GM23338 (cell line): ENCODE results near the gene DAPK2. TPM values are rescaled to one million over a fixed set of nuclear protein-coding genes. Genes with fewer than 3 reads are reported as not detected.

Experiments
- ATAC-seq: fragments of 200-7000 bp; cut with Tn5 transposase; 3 replicates; pipeline ENCODE4 v1.9.1; 2020
- DNase-seq: peaks from one replicate; pipeline ENCODE4 v3.0.0-alpha.2; 2015; ENCODE audit warnings: low spot score
- H2AFZ ChIP-seq: fragments of 200-600 bp; sonication (generic); 2 replicates; pipeline ENCODE4 v1.8.0; 2016; ENCODE audit warnings: antibody characterized with exemption, mild to moderate bottlenecking, moderate library complexity
- H3F3A ChIP-seq: fragments of 200-600 bp; sonication (generic); replicated peaks from 2 replicates; pipeline ENCODE4 v1.8.0; 2017; ENCODE audit warnings: antibody characterized with exemption, mixed run types, low read depth
- H3K27ac ChIP-seq: fragments of 200-600 bp; sonication (generic); 2 replicates; pipeline ENCODE4 v1.6.1; 2016; ENCODE audit warnings: low read depth
- H3K27me3 ChIP-seq: fragments of 200-600 bp; sonication (generic); 2 replicates; pipeline ENCODE4 v1.8.0; 2016; ENCODE audit warnings: mild to moderate bottlenecking, mixed run types, moderate library complexity; ENCODE audit not compliant: insufficient read depth
- H3K36me3 ChIP-seq: fragments of 200-600 bp; sonication (generic); 2 replicates; pipeline ENCODE4 v1.8.0; 2016; ENCODE audit warnings: mild to moderate bottlenecking; ENCODE audit not compliant: insufficient read depth
- H3K4me1 ChIP-seq: fragments of 200-600 bp; sonication (generic); 2 replicates; pipeline ENCODE4 v1.8.0; 2016; ENCODE audit warnings: mild to moderate bottlenecking, moderate library complexity; ENCODE audit not compliant: insufficient read depth
- H3K4me2 ChIP-seq: fragments of 200-600 bp; sonication (generic); 2 replicates; pipeline ENCODE4 v1.7.1; 2017; ENCODE audit warnings: mixed run types
- H3K4me3 ChIP-seq: fragments of 200-600 bp; sonication (generic); 2 replicates; pipeline ENCODE4 v1.6.1; 2016; ENCODE audit warnings: mixed run types
- H3K79me2 ChIP-seq: fragments of 200-600 bp; sonication (generic); replicated peaks from 2 replicates; pipeline ENCODE4 v1.8.0; 2017; ENCODE audit warnings: mild to moderate bottlenecking; ENCODE audit not compliant: insufficient read depth
- H3K9me2 ChIP-seq: fragments of 200-600 bp; sonication (generic); 2 replicates; pipeline ENCODE4 v1.8.0; 2017; ENCODE audit not compliant: insufficient read depth
- H4K20me1 ChIP-seq: fragments of 200-600 bp; sonication (generic); replicated peaks from 2 replicates; pipeline ENCODE4 v1.8.0; 2017; ENCODE audit warnings: mild to moderate bottlenecking; ENCODE audit not compliant: insufficient read depth
- H3K27ac Mint-ChIP-seq: 2 replicates; pipeline ENCODE4 v1.8.0; 2020; ENCODE audit warnings: inconsistent platforms, mild to moderate bottlenecking, moderate library complexity, mixed read lengths
- H3K27me3 Mint-ChIP-seq: 3 replicates; pipeline ENCODE4 v1.8.0; 2022; ENCODE audit warnings: low read depth, mild to moderate bottlenecking, moderate library complexity, mixed read lengths, inconsistent platforms; ENCODE audit not compliant: insufficient read depth, poor library complexity
- H3K36me3 Mint-ChIP-seq: 3 replicates; pipeline ENCODE4 v1.8.0; 2021; ENCODE audit warnings: low read depth, mild to moderate bottlenecking, inconsistent platforms, moderate library complexity, mixed read lengths
- H3K4me1 Mint-ChIP-seq: 3 replicates; pipeline ENCODE4 v1.8.0; 2020; ENCODE audit warnings: mild to moderate bottlenecking, inconsistent platforms, mixed read lengths
- H3K4me3 Mint-ChIP-seq: 3 replicates; pipeline ENCODE4 v1.8.0; 2021; ENCODE audit warnings: moderate library complexity, mild to moderate bottlenecking, inconsistent platforms, mixed read lengths
- H3K9me3 Mint-ChIP-seq: 3 replicates; pipeline ENCODE4 v1.8.0; 2020; ENCODE audit warnings: moderate library complexity, mild to moderate bottlenecking, inconsistent platforms, mixed read lengths
- CREB1 ChIP-seq: fragments of 250-450 bp; sonication (Bioruptor Pico); IDR thresholded peaks from 2 replicates; pipeline ENCODE4 v1.5.0; 2020; ENCODE audit warnings: low read depth, mild to moderate bottlenecking, moderate library complexity
- CTCF ChIP-seq, 2 experiments: fragments of 200-600 bp in 1 of 2; sonication (generic) in 1 of 2; conservative IDR thresholded peaks; 2 replicates each; pipeline versions ENCODE4 v1.5.1 to v1.6.1; 2016 to 2017; ENCODE audit warnings: antibody characterized with exemption in 2 of 2, low read depth in 2 of 2, mild to moderate bottlenecking in 2 of 2, moderate library complexity in 1 of 2
- EZH2 ChIP-seq: fragments of 200-600 bp; sonication (generic); IDR thresholded peaks from one replicate; pipeline ENCODE4 v1.8.0; 2017; ENCODE audit warnings: antibody characterized with exemption, mild to moderate bottlenecking, low read depth; ENCODE audit not compliant: unreplicated experiment
- POLR2AphosphoS5 ChIP-seq: IDR thresholded peaks from 2 replicates; pipeline ENCODE4 v1.6.1; 2016; ENCODE audit warnings: antibody characterized with exemption, low read depth
- STAT1 ChIP-seq: IDR thresholded peaks from one replicate; pipeline ENCODE4 v1.6.1; 2016; ENCODE audit warnings: antibody characterized with exemption; ENCODE audit not compliant: unreplicated experiment
- ZNF331 ChIP-seq: fragments of 250-450 bp; sonication (Bioruptor Pico); IDR thresholded peaks from 2 replicates; pipeline ENCODE4 v1.5.0; 2020; ENCODE audit warnings: low read depth, mild to moderate bottlenecking, moderate library complexity
- polyA plus RNA-seq: library from polyadenylated mRNA; unstranded; fragments of >200 nt; fragmentation: Nextera tagmentation; extraction: Ambion mirVana; gene quantifications from 2 replicates; pipeline ENCODE4 v1.2.1, GENCODE V29; 2016
- total RNA-seq: library from RNA; depleted of rRNA; stranded (reverse); fragments of >200 nt; shearing (Covaris generic); gene quantifications from 2 replicates; pipeline ENCODE4 v1.2.3, GENCODE V29; 2014
- TF ChIP-seq, protein P1 (sequence below): IDR thresholded peaks from 2 replicates; pipeline ENCODE4 v1.6.1; 2016; ENCODE audit warnings: antibody characterized with exemption

The DAPK2 gene
- total and polyA plus RNA-seq, 2 experiments from 2014 or later = 1.6 to 3.1 TPM

DNA sequence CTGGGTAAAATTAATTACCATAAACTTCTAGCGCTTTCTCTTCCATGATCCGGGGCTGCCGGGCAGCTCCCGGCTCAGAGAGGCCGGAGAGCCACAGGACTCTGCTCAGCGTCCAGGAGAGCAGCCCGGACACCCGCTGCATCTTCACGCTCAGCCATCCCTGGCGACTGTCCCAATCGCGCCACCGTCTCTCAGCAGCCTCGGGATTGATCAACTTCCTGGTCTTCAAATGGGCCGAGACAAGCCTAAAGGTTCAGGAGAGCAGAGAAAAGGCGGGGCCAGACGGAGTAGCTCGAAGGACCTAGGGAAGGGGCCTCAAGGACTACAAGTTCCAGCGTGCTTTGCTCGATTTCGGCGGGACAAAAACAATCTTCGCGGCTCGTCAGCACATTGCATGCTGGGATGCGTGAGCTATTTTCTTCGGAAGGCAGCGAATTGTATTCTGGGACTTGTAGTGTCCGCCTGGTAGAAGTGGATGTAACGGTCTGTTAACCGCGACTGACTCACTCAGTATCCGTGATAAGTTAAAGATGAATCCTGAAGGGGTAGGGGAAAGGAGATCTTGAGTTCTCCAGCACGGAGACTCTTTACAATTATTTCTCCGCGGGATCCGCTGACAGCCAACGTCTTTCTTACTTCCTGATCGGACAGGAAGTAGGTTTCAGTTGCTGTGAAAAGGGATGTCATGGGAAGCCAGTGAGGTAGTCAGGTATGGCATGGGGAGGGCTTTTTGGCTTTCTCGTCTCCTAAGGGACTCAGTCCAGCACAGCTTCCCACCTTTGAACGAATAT is 47.5 kb upstream of the DAPK2 start, which contains the start of gene CIAO2A:
CIAO2A (minus strand) TSS at position 212 of the 791 bp plus-strand sequence; CDS start at position 142, 70 bp downstream.
- Histone ChIP-seq H3K36me3 (peaks cover under 1% of the 10 kb centered on the region; the same call in 1 of the 2 replicates), H4K20me1 (peaks cover 11% of the 10 kb centered on the region; the same call in 1 of the 2 replicates), H3F3A (no peaks in the 10 kb centered on the region), H2AFZ (peak within 1 kb of the TSS; percentile 34; the same call in 1 of the 2 replicates), H3K79me2 (peaks cover 61% of the 10 kb centered on the region), H3K9me2 (no peaks in the 10 kb centered on the region), H3K27ac (peak within 1 kb of the TSS; percentile 92), H3K4me1 (peaks cover 27% of the 10 kb centered on the region), H3K4me2 (peak within 1 kb of the TSS; percentile 81), H3K27me3 (no peaks in the 10 kb centered on the region), H3K4me3 (peak within 1 kb of the TSS; percentile 65)
- no peak for TF ChIP-seq STAT1
- no peak for TF ChIP-seq EZH2
- TF ChIP-seq CTCF (conservative IDR thresholded peaks at IDR 0.05; ENCODE audit: low read depth in 2 of 2) = no peak
- TF ChIP-seq CREB1 (CRISPR knock-in tag) = peak; percentile 86
- TF ChIP-seq POLR2AphosphoS5 = peak; percentile 72
- TF ChIP-seq, protein P1, sequence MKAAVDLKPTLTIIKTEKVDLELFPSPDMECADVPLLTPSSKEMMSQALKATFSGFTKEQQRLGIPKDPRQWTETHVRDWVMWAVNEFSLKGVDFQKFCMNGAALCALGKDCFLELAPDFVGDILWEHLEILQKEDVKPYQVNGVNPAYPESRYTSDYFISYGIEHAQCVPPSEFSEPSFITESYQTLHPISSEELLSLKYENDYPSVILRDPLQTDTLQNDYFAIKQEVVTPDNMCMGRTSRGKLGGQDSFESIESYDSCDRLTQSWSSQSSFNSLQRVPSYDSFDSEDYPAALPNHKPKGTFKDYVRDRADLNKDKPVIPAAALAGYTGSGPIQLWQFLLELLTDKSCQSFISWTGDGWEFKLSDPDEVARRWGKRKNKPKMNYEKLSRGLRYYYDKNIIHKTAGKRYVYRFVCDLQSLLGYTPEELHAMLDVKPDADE = peak; percentile 98
- TF ChIP-seq ZNF331 (CRISPR knock-in tag) = no peak
- peaks cover 10% of the 10 kb centered on the region for H3K27me3 Mint-ChIP-seq
- no peaks in the 10 kb centered on the region for H3K9me3 Mint-ChIP-seq
- peaks cover 26% of the 10 kb centered on the region for H3K4me1 Mint-ChIP-seq
- peak within 1 kb of the TSS; percentile 97 for H3K4me3 Mint-ChIP-seq
- peaks cover 3% of the 10 kb centered on the region; the same call in 2 of the 3 replicates for H3K36me3 Mint-ChIP-seq
- DNase-seq = peak; percentile 100
- H3K27ac Mint-ChIP-seq = peak within 1 kb of the TSS; percentile 99
- peak; percentile 84 for ATAC-seq

DNA sequence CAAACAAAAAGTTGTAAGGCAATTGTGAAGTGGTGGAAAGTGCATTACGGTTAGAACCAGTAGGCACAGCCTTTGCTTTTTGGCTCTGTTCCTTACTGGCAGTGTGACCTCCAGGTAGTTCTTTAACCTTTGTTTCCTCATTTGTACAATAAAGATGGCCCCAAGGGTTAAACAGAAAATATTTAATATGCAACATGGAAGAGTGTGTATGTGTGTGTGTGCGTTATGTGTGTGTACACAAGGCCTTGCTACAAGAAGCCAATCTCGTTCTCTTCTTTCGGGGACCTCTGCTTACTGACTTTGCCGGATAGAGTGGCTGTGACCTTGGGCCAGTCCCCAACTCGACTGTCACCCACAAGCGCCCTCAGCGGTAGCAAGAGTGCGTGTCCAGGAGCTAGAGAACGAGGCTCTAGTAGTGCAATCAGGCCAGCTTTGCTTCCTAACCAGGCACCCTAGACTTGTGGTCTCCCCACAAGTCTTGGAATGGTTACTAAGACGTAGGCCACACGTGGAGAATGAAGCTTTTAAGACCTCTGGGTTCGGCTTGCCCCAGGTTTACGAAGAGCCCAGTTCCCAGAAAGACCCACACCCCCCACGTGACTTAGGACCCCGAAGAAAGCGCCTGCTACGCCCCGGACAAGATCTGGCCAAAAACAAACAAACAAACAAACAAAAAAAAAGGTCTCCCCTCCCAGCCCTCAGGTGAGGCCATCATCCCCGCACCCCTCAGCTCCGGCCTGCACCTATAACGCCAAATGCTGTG is 46.8 kb upstream of the DAPK2 start:
- Histone ChIP-seq H3K4me2 (peak overlapping the region; percentile 81), H4K20me1 (peaks cover 12% of the 10 kb centered on the region), H3K36me3 (peaks cover 8% of the 10 kb centered on the region; the same call in 1 of the 2 replicates), H3K4me1 (peaks cover 27% of the 10 kb centered on the region), H2AFZ (peak overlapping the region; percentile 34; the same call in 1 of the 2 replicates), H3K27me3 (no peaks in the 10 kb centered on the region), H3K27ac (peak overlapping the region; percentile 92), H3K4me3 (peak overlapping the region; percentile 65), H3K9me2 (no peaks in the 10 kb centered on the region), H3F3A (no peaks in the 10 kb centered on the region), H3K79me2 (peaks cover 56% of the 10 kb centered on the region)
- no peak for TF ChIP-seq STAT1
- ATAC-seq (peak; percentile 25), DNase-seq (peak; percentile 76)
- peaks cover 10% of the 10 kb centered on the region for H3K27me3 Mint-ChIP-seq
- H3K4me1 Mint-ChIP-seq = peaks cover 26% of the 10 kb centered on the region
- H3K36me3 Mint-ChIP-seq = peaks cover 10% of the 10 kb centered on the region
- peak overlapping the region; percentile 99 for H3K27ac Mint-ChIP-seq
- H3K4me3 Mint-ChIP-seq = peak overlapping the region; percentile 97
- H3K9me3 Mint-ChIP-seq = no peaks in the 10 kb centered on the region
